TTC549 (cell line): ENCODE results near the gene CTIF.

Experiments
- FAIRE-seq: peaks from 2 replicates; lab custom pipeline; 2012; peaks lifted over from hg19 to GRCh38; lab: Jason Lieb, UNC

The CTIF gene

DNA sequence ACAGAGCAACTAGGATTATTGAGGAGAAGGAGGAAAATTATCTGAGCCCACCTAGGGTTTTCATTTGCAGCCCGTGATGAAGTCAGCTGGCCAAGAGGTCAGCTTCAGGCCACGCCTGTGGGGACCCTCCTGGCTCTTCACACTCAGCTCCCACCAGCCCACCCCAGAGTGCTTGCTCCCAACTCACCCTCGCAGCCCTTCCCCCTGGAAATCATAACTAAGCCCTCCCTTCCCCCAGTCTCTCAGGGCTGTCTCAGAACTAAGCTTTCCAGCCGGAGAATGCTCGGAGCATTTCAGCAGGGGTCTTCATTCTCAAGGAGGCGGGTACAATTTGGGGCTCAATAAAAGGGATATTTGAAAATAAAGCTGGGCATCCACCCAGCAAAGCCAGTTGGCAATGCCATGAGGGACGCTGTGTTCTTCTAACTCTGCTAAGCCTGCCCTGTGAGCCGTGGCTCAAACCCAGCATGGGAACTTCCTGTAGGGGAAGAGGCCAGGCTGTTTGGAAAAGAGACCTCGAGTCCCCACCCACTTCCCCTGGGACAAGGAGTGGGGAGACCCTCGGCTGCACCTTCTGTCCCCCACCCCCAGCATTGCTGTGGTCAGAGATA is 194.9 kb downstream of the CTIF start:
- no peak for FAIRE-seq

DNA sequence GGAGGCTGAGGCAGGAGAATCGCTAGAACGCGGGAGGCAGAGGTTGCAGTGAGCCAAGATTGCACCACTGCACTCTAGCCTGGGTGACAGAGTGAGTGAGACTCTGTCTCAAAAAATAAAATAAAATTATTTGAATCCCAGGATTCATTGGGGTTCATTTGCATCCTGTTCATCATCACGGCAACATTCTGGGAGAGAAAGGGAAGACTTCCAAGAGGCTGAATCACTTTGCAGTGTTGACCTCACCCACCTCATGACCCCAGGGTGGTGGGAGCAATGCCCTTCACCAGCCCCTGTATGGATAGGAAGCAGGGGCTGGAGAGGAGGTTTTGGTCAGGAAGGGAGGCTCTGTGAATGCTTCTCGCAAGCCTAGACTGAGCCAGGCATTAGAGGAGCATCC is 195.6 kb downstream of the CTIF start:
- FAIRE-seq, result no peak

DNA sequence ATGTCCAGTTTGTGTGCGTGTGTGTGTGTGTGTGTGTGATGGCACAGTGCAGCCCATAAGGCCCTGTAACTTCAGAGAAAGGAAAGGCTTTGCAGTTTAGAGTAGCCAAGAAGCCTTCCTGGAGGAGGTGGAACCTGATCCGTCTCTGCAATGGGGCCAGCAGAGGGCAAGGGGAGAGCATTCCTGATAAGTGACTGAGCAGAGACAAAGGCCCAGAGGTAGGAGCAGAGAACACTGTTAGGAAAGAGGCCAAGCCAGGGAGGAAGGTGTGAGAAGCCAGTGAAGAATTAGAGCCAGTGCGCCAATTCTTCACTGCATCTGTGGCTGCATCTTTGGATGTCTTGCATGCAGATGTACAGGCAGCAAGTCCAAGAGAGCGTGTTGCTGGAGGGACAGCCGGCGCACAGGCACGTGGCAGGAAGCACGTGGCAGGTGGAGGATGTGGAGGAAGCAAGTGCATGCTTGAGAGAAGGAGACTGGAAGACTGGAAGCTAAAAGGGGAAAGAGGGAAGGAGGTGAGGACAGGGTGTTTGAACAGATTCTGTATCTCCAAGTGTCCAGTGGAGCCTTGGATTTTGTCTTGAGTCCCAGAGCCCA is 196.3 kb downstream of the CTIF start:
- FAIRE-seq, result no peak

GRCh38 chr18:48735681-48736255 is 196.9 kb downstream of the CTIF start:
- FAIRE-seq, result no peak

DNA sequence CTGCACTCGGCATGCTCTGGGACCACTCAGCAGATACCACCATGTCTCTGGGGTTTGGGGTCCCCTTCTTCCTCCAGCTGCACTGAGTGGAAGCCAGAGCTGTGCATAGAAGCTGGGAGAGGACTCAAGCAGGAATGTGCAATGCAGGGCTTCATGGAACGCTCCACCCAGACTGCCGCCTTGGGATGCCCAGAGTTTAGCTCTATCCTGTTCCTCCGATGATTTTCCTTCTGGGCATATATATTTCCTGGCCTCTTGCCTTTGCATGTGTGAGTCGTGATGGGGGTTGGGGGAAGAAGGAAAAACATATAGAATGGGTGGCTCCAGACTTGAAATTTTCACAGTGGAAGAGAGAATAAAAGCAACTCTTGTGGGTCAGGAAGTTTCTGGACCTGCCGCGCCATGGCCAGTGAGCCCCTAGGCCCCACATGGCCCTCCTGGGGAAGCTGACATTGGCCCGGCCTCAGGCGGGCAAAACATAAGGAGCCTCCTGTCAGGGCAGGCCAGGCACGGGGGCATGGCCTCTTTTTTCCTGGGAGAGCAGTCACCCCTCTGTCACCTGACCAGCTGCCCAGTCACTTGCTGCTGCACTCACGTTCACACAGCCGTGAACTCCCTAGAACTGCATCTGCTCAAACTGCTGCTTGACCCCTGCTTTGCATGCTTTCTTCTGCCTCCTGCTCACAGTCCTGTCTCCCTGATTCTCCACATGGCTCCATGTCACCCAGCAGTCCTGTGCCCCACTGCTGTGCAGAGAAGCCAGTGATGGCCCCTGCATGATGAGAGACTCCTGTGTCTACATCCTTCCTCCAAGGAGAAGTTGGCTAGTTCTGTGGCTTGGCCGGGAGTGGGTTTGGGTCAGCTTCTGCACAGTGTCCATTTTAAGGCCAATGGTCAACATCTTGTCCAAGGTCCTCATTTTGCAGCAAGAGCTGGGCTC is 197.8 kb downstream of the CTIF start:
- no peak for FAIRE-seq

DNA sequence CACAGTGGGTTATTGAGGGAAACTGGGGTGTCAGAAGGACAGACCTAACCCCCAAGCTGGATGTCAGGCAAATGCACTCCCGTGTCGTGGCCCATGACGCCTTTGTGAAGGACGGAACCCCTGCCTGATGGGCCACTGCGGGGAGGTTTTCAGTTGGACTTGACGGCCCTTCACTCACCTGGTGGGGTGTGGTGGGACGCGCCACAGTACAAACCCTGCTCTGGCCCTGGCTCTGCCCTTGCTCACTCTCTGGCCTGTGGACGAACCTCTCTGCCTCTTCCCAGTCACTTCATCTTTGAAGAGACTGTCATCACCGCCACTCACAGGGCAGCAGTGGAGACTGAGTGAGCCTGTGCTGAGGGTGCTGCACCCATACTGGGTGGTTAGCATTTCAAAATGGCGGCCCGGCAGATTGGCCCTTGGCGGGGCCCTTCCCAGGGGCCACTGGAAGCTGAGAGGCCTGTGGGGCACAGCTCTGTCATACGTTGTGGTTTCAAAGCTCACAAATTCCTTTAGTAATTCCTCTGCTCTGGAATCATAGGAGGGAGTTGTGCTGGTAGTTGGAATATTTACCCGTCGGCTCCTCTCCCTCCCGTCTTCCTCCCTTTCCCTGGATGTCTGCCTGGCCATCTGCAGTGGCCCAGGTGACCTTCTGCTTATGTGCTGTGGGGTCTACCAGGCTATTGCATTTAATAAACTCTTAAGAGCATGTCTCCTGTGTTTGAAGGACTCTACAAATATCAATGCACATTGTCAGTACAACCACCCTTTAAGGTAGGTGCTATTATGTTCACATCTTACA is 200.6 kb downstream of the CTIF start:
- FAIRE-seq, result no peak

DNA sequence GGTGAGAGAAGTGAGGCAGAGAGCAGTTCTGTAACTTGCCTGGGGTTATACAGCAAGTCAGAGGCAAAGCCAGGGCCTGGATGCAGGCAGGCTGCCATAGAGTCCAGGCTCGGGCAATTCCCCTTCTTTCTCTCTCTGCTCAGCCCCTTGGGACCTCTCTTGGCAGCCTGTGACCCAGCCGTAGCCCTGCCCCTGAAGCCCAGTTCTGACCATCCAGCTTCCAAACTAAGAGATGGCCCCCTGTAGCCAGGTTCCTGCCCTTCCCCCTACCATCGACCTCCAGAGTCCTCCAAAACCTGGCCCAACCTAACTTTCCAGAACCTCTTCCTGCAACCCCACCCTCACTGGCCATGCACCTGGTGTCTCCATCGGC is 201.2 kb downstream of the CTIF start:
- no peak for FAIRE-seq

DNA sequence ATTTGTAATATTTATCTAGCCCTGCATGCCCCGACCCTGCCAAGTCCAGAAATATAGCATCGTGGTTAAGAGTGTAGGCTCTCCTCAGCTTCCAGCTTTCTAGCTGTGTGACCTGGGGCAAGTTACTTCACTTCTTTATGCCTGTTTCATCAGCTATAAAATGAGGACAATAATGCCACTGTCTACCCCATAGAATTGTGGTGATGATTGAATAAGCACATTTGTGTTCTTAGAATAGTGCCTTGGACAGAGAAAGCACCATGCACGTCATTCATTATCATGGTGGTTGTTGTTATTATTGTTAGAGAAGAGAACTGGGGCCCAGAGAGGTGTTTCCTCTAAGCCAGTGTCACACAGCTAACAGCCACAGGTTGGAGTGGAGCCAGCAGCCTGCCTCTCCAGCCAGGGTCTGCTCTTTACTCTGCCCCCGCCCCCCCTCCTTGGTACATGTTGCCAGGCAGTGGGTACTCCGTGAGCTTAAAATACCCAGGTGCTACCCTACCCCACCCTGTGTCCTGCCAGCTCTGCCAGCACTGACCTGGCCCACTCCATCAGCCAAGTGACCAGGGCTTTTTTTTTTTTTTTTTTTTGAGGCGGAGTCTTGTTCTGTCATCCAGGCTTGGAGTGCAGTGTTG is 202.1 kb downstream of the CTIF start:
- FAIRE-seq, result no peak

- no peak for FAIRE-seq
Observed at GRCh38 chr18:48741866-48742265, 203.0 kb downstream of the CTIF start.

DNA sequence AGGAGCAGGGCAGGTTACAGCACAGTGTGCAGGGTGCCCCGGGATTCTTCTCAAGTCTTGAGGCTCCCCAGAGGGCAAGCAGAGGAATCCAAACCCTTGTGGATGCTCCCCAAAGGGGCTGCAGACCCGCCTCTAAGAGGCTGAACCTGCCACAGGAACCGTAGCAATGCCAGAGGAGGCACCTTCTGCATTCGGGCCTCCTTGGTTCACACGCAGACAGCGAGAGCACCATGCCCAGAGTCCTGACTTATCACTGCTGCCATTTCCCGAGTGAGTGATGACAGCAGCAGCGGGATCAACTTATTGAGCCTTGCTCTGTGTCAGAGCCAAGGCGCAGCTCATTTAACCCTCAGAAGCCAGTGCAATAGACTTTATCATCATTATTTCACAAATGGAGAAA is 203.5 kb downstream of the CTIF start:
- FAIRE-seq, result no peak

DNA sequence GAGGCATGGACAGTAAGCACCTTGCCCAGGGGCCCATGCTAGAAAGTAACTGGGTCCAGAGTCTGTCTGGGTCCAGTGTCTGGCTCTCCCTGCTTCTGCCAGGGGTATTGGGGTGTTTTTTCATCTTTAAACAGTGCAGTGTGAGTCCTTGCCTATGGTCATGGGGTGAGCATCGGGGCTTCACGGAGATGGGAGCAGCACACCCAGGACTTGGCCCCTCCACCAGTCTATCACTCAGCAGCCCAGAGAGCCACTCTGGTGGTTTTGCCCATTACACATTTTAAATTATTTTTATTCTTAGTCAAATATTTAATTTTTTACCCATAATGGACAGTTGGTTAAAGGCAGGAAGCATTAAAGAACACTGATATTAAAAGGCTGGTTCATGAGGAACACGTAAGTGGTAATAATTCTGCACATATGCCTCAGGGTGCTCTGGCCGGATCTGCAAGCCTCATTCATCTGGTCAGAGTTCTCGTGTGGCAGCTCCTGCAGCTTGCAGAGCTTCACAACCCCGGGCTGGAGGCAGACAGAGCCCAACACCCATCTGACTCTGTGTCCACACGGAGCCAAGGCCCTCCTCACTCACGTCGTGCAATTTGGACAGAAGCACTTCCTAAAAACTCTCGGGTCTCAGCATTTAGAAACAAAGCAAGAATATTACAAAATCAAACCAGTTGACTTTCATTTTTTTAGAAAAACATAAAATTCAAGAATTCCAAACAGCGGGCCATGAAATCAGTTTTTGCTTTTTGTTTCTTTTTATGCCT is 204.1 kb downstream of the CTIF start:
- no peak for FAIRE-seq

GRCh38 chr18:48743886-48744285 is 205.1 kb downstream of the CTIF start:
- FAIRE-seq, result no peak

DNA sequence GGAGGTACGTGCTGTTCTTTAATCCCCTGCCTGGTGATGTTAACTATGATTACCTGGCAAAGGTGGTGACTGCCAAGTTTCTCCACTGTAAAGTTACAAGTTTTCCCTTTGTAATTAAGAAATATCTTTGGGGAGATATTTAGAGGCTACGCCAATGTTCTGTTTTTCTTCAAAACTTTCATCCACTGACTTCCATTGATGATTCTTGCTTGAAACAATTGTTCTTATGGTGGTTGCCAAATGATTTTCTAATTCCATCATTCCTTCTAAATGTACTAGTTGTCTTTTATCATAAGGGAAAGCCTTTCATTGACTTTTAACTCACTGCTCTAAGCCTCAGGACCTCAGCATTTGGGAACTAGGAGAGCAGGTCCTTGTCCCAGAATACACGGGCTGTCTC is 206.5 kb downstream of the CTIF start:
- no peak for FAIRE-seq

GRCh38 chr18:48749768-48750167 is 210.9 kb downstream of the CTIF start:
- no peak for FAIRE-seq

DNA sequence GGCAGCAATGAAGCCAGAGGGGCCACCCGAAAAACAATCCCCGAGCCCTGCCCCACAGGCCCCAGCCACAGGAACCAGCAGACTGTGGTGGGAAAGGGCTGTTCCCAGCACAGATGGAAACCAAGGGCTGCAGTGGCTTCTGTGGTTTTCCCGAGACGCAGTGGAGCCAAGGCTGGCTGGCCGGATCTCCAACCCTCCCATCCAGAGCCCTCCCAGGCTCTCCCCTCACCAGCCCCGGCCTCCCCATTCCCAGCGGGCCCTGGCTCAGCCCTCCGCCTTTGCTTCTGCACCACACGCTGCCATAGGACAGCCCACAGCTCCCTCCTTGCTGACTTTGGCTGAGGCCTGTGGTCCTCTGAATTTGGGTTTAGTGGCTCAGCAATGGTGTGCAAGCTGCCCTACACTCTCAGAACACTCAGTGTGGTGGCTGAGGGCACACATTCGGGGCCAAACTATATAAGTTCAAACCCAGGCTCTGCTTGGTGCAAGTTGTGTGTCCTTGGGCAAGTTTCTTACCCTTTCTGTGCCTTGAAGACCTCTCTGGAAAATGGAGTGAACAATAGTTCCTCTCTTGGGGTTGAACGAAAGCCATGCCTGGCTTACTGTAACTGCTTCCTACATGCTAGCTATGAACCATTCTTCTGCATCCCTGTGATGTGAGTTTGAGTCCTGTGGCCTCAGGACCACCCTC is 211.8 kb downstream of the CTIF start:
- no peak for FAIRE-seq

DNA sequence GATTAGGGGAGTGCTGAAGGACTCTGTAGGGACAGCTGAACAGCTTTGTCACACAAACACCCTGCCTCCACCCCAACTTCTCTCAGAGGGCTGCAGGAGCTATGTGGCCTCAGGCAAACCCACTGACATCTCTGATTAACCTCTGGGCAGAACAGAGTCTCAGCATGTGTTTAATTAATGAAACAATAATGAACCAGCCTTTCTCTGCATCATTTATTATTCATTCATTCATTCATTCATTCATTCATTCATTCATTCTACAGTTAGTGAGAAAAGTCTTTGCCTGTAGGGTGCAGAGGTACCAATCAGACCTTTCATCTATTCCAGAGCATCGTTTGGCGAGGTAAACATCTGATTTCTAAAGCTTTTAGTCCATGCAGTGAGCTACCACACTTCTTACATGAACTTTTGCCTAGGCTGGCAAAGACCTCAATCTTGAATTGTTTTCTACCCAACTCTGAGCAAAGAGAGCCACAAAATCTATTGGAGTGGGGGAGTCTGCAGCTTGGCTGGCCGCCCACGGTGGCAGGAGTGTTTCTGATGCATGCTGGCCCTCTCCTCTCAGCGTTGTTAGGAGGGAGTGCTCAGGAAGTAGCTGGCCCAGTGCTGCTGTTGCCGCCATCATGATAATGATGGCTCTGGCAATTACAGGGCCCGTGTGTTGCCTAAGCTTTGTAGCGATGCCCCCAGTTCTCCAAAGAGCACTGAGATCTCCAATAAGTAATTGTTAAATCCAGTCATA is 213.1 kb downstream of the CTIF start:
- FAIRE-seq, result no peak

DNA sequence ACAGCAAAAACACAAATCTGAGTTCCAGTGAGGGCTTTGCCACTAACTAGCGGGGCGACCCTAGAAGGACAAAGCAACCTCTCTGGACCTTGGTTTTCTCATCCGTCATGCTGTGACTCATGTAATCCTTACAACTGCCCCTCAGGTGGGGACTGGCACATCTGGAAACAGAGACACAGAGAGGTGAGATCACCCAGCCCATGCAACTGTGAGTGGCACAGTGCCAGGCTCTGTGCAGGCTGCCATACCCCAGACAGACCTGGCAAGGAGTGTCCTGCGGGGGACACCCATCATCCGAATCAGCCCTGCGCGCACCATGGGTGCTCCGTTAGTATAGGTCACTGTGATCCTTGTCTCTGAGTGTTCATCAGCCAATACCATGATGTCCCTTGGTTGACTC is 213.6 kb downstream of the CTIF start:
- no peak for FAIRE-seq

DNA sequence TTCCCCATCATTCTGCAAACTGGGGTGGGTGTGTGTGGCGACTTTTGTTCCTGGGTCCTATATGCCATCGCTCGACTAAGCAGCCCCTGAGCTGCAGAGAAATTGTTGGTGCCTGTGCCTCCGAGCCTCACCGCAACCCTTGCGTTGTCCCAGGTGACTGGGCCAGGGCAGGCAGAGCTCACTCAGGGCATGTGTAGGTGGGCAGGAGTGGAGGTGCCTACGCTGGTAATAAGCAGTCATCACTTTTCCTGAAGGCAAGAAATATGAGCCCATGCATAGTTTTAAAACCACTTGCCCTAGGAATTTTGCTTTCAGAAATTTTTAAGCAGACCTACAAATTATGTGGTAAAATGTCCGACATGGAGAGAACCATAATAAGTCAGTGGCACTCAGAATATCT is 214.1 kb downstream of the CTIF start:
- FAIRE-seq, result no peak

GRCh38 chr18:48753691-48754090 is 214.9 kb downstream of the CTIF start:
- no peak for FAIRE-seq

DNA sequence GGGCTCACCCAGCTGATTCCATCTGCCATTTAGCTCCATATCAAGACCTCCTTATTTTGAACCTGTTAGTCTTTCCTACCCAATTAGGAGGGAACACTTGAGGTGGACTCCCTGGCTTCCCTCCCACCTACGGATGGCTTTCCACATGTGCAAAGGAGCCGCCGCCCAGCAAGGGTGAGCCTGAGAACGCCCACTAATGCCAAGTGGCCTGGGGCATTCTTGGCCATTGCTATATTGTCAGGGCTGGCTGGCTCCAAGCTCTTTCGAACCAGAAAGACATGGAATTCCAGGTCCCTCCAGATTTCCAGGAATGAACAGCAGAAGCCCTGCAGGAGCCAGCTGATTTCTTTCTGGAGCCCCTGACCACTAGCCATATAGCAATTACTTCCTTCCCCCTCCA is 215.7 kb downstream of the CTIF start:
- FAIRE-seq, result no peak
